Gastroesophageal sphincter (tissue), 3 donors: ENCODE measurements around the gene TRAM2.

Experiments used
- CTCF ChIP-seq, 4 experiments: fragments of 200-600 bp in 2 of 4; fragments of 450-650 bp in 2 of 4; sonication (generic) in 1 of 4; IDR thresholded peaks; one replicate each; pipeline ENCODE4 v1.5.1; 2017 to 2019; ENCODE audit warnings: antibody characterized with exemption in 4 of 4, mild to moderate bottlenecking in 2 of 4, moderate library complexity in 2 of 4
- POLR2A ChIP-seq, 2 donors: fragments of 450-650 bp; IDR thresholded peaks; one replicate each; pipeline ENCODE4 v1.6.1; 2017; ENCODE audit warnings: antibody characterized with exemption in 2 of 2, mild to moderate bottlenecking in 2 of 2, moderate library complexity in 1 of 2
- POLR2AphosphoS5 ChIP-seq: sonication (generic); formaldehyde crosslinking; IDR thresholded peaks from one replicate; pipeline ENCODE4 v1.6.1; 2017; ENCODE audit warnings: antibody characterized with exemption

GRCh38 chr6:52595796-52596130, 18.9 kb upstream of the TRAM2 start:
- TF ChIP-seq POLR2AphosphoS5 (no peak), CTCF (IDR thresholded peaks at IDR 0.05) (no peak), POLR2A (IDR thresholded peaks at IDR 0.05) (no peak)
